Amniotic stem cell (primary cell): Measurements from ENCODE around the gene TM7SF3.
"Not testable (repeated sequence)": the region's sequence is repeated elsewhere in the genome, so short reads cannot be mapped to it uniquely, and the experiment has no call there.

Experiments used
- DNase-seq: peaks from one replicate; lab custom pipeline; 2025; lab: John Stamatoyannopoulos, UW

The TM7SF3 gene

GRCh38 chr12:27014085-27014858 lies at the start of gene TM7SF3:
TM7SF3 (minus strand) TSS chr12:27014384; CDS start chr12:27014168, 216 bp downstream.
- DNase-seq = peak; percentile 76

GRCh38 chr12:27063250-27063851 lies 49.2 kb upstream of the TM7SF3 start:
- no peak for DNase-seq

GRCh38 chr12:27061317-27061716 lies 47.1 kb upstream of the TM7SF3 start:
- DNase-seq = no peak

- DNase-seq = no peak
These were observed 46.6 kb upstream of the TM7SF3 start for GRCh38 chr12:27060740-27061139.

GRCh38 chr12:27057543-27057942 lies 43.4 kb upstream of the TM7SF3 start:
- DNase-seq = no peak

GRCh38 chr12:27055966-27056365 lies 41.8 kb upstream of the TM7SF3 start:
- DNase-seq = no peak

- DNase-seq = no peak
These were observed 38.6 kb upstream of the TM7SF3 start for GRCh38 chr12:27052742-27053141.

- no peak for DNase-seq
These were observed 38.0 kb upstream of the TM7SF3 start for GRCh38 chr12:27052176-27052575.

GRCh38 chr12:27048822-27049752 lies 34.9 kb upstream of the TM7SF3 start:
- DNase-seq = peak; percentile 37

- DNase-seq = not testable (repeated sequence)
These were observed 27.8 kb upstream of the TM7SF3 start for GRCh38 chr12:27042018-27042417.

- not testable (repeated sequence) for DNase-seq
These were observed 26.5 kb upstream of the TM7SF3 start for GRCh38 chr12:27040637-27041036.

GRCh38 chr12:27034607-27035293 lies 20.6 kb upstream of the TM7SF3 start:
- DNase-seq = no peak

- no peak for DNase-seq
These were observed 18.5 kb upstream of the TM7SF3 start for GRCh38 chr12:27032679-27033078.

GRCh38 chr12:27031531-27031930 lies 17.3 kb upstream of the TM7SF3 start:
- DNase-seq = no peak

- no peak for DNase-seq
These were observed 12.1 kb upstream of the TM7SF3 start for GRCh38 chr12:27026257-27026656.

- no peak for DNase-seq
These were observed 10.9 kb upstream of the TM7SF3 start for GRCh38 chr12:27025116-27025515.

- no peak for DNase-seq
These were observed 10.1 kb upstream of the TM7SF3 start for GRCh38 chr12:27024291-27024690.

- no peak for DNase-seq
These were observed 6.6 kb upstream of the TM7SF3 start for GRCh38 chr12:27020761-27021160.

- DNase-seq = no peak
These were observed 3.9 kb upstream of the TM7SF3 start for GRCh38 chr12:27018037-27018436.

GRCh38 chr12:27017163-27017823 lies 3.1 kb upstream of the TM7SF3 start:
- DNase-seq = not testable (repeated sequence)

GRCh38 chr12:27015730-27016076 lies 1.5 kb upstream of the TM7SF3 start:
- DNase-seq = no peak
